SHP77 (cell line): ENCODE measurements around the gene SLC35B3.
"Not testable (repeated sequence)": the region's sequence is repeated elsewhere in the genome, so short reads cannot be mapped to it uniquely, and the experiment has no call there.

Experiments
- DNase-seq, 2 experiments: peaks; one replicate each; lab custom pipeline; 2025; lab: John Stamatoyannopoulos, UW

SLC35B3 gene

GRCh38 chr6:8414844-8415243, 20.5 kb downstream of the SLC35B3 start:
- DNase-seq, result no peak

GRCh38 chr6:8405946-8406345, 29.4 kb downstream of the SLC35B3 start:
- DNase-seq, result not testable (repeated sequence)

- no peak for DNase-seq
Observed at GRCh38 chr6:8402546-8402945, 32.8 kb downstream of the SLC35B3 start.

- DNase-seq, result peak in 1 of 2 experiments; percentile 26
Observed at GRCh38 chr6:8400663-8401062, 34.7 kb downstream of the SLC35B3 start.

- no peak for DNase-seq
Observed at GRCh38 chr6:8392569-8392968, 42.8 kb downstream of the SLC35B3 start.

GRCh38 chr6:8391934-8392333, 43.4 kb downstream of the SLC35B3 start:
- no peak for DNase-seq

- DNase-seq, result peak; percentile 58 to 86
Observed at GRCh38 chr6:8389036-8389818, 46.1 kb downstream of the SLC35B3 start.

- no peak for DNase-seq
Observed at GRCh38 chr6:8387942-8388437, 47.4 kb downstream of the SLC35B3 start.

GRCh38 chr6:8383584-8383983, 51.8 kb downstream of the SLC35B3 start:
- DNase-seq, result no peak

GRCh38 chr6:8382434-8382833, 52.9 kb downstream of the SLC35B3 start:
- DNase-seq, result no peak

- no peak for DNase-seq
Observed at GRCh38 chr6:8375916-8376315, 59.4 kb downstream of the SLC35B3 start.
